ENCODE results near the gene LRCH1. TPM values are rescaled to one million over a fixed set of nuclear protein-coding genes. Genes with fewer than 3 reads are reported as not detected.

The LRCH1 gene
- total RNA-seq, 1 donor from 2014 or later: 13.1 TPM

DNA sequence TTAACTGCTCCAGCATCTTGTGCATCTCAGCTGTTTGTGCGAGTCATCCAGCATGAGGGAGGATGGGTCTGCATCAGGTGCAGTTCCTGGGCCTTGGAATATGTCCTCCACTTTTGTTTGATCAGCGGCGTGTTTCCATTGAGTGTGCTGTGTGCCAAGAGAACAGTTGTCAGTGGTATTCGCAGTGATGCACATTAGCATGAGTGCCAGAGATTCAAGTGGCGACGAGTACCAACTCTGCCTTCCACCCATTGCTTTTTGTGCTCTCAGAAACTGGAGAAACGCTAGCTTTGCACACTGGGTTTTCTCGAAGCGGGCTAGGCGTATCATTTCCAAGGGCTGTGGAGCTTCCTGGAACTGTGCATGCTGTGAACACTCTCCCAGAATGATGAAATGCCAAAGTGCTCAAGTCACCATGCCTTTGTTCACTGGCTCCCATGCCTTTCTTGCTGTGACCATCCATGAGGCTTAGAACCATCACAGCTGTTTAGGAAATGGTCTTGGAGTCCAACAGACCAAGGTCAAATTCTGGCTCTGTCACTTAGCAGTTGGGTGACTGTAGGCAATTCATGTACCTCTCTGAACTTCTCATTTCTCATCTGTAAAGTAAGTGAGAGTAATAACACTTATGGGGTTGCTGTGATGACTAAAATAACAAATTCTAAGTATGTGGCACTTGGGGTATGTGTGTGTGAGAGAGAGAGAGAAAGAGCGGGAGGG, 18.4 kb downstream of the LRCH1 start:
- TF ChIP-seq, protein P1, sequence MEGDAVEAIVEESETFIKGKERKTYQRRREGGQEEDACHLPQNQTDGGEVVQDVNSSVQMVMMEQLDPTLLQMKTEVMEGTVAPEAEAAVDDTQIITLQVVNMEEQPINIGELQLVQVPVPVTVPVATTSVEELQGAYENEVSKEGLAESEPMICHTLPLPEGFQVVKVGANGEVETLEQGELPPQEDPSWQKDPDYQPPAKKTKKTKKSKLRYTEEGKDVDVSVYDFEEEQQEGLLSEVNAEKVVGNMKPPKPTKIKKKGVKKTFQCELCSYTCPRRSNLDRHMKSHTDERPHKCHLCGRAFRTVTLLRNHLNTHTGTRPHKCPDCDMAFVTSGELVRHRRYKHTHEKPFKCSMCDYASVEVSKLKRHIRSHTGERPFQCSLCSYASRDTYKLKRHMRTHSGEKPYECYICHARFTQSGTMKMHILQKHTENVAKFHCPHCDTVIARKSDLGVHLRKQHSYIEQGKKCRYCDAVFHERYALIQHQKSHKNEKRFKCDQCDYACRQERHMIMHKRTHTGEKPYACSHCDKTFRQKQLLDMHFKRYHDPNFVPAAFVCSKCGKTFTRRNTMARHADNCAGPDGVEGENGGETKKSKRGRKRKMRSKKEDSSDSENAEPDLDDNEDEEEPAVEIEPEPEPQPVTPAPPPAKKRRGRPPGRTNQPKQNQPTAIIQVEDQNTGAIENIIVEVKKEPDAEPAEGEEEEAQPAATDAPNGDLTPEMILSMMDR (IDR thresholded peaks at IDR 0.05; ENCODE audit: borderline replicate concordance): no peak
- no peak overlapping the region for H3K4me3 ChIP-seq
- DNase-seq: no peak
- intact Hi-C loops (cut with micrococcal nuclease): no loop called here
- no peaks in the 10 kb centered on the region for H3K27me3 ChIP-seq (ENCODE audit: low read depth)
- H3K9me3 ChIP-seq (replicated peaks): no peaks in the 10 kb centered on the region
- peak overlapping the region; percentile 69 for H3K27ac ChIP-seq (replicated peaks)
- peaks cover 91% of the 10 kb centered on the region for H3K4me1 ChIP-seq
- H3K36me3 ChIP-seq: no peaks in the 10 kb centered on the region

GRCh38 chr13:46571909-46572595, 19.1 kb downstream of the LRCH1 start:
- intact Hi-C loops (cut with micrococcal nuclease): no loop called here
- H3K27ac ChIP-seq (replicated peaks): peak overlapping the region; percentile 69

DNA sequence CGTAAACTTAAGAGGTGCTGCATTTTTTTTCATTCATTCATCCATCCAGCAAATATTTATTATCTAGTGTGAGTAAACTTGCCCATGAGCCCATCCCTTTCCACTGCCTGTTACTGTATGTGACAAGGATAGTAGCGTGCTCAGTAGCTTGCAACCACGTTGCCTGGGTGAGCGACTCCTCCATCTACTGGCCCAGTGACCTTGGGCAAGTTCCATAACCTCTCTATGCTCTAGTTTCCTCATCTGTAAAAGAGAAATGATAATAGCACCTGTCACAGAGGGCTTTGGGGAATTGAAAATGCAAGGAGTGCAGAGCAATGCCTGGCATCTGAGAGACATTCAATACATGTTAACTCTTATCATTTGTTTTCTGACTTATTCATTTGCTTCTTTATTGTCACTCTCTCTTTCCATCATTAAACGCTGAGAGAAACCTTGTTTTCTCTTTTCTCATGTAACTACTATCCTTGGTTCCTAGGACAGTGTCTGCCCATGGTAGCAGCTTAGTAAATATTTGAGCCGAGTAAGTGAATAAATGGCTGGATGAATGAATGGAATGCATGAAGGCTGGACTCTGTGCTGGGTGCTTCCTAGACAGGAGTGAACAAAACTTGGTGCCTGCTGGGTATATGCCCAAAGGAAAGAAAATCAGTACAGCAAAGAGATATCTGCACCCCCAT, 19.9 kb downstream of the LRCH1 start:
- H3K4me1 ChIP-seq: peaks cover 91% of the 10 kb centered on the region
- no peaks in the 10 kb centered on the region for H3K36me3 ChIP-seq
- intact Hi-C loops (cut with micrococcal nuclease): no loop called here

More at GRCh38 chr13:46571909-46572595, 19.1 kb downstream of the LRCH1 start:
- H3K9me3 ChIP-seq (replicated peaks): no peaks in the 10 kb centered on the region
- no peaks in the 10 kb centered on the region for H3K27me3 ChIP-seq (ENCODE audit: low read depth)
- no peak for DNase-seq
- TF ChIP-seq, protein P1 (IDR thresholded peaks at IDR 0.05; ENCODE audit: borderline replicate concordance): no peak
- H3K36me3 ChIP-seq: no peaks in the 10 kb centered on the region
- peaks cover 91% of the 10 kb centered on the region for H3K4me1 ChIP-seq
- no peak overlapping the region for H3K4me3 ChIP-seq

GRCh38 chr13:46575301-46575771, 22.4 kb downstream of the LRCH1 start:
- intact Hi-C loops (cut with micrococcal nuclease): no loop called here
- Histone ChIP-seq H3K27ac (replicated peaks) (peak overlapping the region; percentile 80), H3K27me3 (ENCODE audit: low read depth) (no peaks in the 10 kb centered on the region), H3K4me3 (no peak overlapping the region), H3K36me3 (no peaks in the 10 kb centered on the region), H3K9me3 (replicated peaks) (no peaks in the 10 kb centered on the region), H3K4me1 (peaks cover 91% of the 10 kb centered on the region)
- TF ChIP-seq, protein P1 (IDR thresholded peaks at IDR 0.05; ENCODE audit: borderline replicate concordance): no peak
- no peak for DNase-seq

More for the DNA sequence above, 19.9 kb downstream of the LRCH1 start:
- Histone ChIP-seq H3K27me3 (ENCODE audit: low read depth) (no peaks in the 10 kb centered on the region), H3K4me3 (no peak overlapping the region), H3K9me3 (replicated peaks) (no peaks in the 10 kb centered on the region), H3K27ac (replicated peaks) (peak overlapping the region; percentile 69)
- TF ChIP-seq, protein P1 (IDR thresholded peaks at IDR 0.05; ENCODE audit: borderline replicate concordance): no peak
- DNase-seq: no peak

DNA sequence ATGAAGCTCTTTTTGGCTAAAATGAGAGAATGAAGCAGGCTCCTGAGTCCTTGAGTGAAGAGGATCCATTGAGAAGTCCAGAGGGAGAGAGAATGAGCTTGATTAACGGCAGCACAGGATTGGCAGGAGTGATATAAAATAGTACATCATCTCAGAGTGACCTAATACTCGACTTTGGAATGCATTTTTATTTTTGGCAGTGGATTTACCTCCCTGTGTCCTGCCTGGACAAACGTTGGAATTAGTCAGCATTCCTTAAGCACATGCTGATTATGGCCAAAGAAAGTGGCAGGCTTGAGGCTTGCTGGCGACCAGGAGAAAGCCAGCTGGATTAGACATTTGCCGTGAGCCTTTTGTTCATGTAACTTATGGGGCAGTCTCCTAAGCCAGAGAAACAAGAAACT, 22.9 kb downstream of the LRCH1 start:
- peaks cover 91% of the 10 kb centered on the region for H3K4me1 ChIP-seq
- intact Hi-C loops (cut with micrococcal nuclease): no loop called here
- peak overlapping the region; percentile 80 for H3K27ac ChIP-seq (replicated peaks)
- DNase-seq: no peak
- H3K36me3 ChIP-seq: no peaks in the 10 kb centered on the region
- no peaks in the 10 kb centered on the region for H3K9me3 ChIP-seq (replicated peaks)
- TF ChIP-seq, protein P1 (IDR thresholded peaks at IDR 0.05; ENCODE audit: borderline replicate concordance): no peak
- H3K27me3 ChIP-seq (ENCODE audit: low read depth): no peaks in the 10 kb centered on the region
- no peak overlapping the region for H3K4me3 ChIP-seq

Measured in left ventricle myocardium inferior (tissue), 1 donor.